Fibroblast of skin of left biceps (primary cell): ENCODE measurements around the gene PGM5.

ENCODE experiments used
- DNase-seq, 2 experiments: peaks; one replicate each; pipeline ENCODE4 v3.0.0-alpha.2; 2013; ENCODE audit warnings: low read depth in 2 of 2

PGM5 gene

DNA sequence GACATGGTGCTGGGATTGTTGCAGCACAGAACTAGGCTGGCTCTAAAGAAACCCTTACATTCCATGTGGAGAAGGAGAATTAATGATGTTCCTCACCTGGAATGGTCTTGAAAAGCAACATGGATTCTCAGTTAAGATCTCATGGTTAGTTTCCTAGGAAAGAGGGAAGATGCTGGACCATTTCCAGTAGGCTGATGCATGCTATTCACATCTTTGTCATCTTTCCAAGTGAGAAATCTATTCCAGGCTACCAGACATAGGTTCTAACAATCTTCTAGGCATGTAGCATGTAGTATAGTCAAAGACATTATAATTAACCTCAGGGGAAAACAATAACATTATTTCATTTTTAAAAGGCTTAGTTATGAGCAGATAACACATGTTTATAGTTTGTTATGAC, 139.9 kb downstream of the PGM5 start:
- DNase-seq = no peak

GRCh38 chr9:68497629-68498028, 141.2 kb downstream of the PGM5 start:
- DNase-seq = no peak

- no peak for DNase-seq
Measured at GRCh38 chr9:68498816-68499215, 142.4 kb downstream of the PGM5 start.

DNA sequence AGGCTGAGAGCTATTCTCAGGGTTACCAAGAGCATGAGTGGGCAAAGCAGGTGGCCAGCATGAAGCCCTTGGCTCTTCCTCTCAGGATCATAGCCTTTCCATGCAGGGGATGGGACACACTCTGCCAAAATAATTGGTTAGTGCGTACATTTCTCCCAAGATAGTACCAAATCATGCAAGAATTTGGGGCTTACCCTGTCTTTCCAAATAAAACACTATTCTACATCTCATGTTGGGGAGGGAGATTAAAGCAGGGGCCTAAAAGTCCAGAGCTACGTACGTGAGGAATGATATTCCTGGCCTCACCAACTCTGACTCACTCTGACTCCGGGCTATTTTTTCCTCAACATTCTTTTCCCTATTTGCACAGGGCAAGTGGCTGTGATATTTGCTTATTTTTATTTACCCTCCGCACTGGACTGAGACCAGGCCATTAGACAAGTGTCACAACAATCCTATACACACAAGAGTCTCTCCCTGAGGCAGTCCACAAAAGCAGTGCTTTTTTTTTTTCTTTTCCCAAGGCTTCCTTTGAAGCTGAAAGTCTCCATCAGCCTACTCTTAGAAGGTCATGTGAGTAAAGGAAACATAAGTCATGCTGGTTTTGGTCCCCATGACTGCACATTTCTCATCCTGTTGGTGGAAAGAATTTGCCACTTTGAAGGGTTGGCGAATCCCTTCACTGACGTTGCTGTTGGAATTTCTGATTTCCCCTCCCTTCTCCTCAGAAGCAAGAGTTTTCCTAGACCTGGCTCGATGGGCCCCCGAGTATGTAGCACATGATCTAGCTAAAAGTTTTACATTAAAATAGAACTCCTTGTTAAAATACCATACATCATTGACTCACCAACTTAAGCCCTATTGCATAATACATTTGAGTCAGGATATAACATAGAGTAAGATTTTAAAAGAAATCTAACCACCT, 144.3 kb downstream of the PGM5 start:
- no peak for DNase-seq

GRCh38 chr9:68502279-68502678, 145.9 kb downstream of the PGM5 start:
- no peak for DNase-seq

GRCh38 chr9:68505681-68506409, 149.4 kb downstream of the PGM5 start:
- DNase-seq = no peak

DNA sequence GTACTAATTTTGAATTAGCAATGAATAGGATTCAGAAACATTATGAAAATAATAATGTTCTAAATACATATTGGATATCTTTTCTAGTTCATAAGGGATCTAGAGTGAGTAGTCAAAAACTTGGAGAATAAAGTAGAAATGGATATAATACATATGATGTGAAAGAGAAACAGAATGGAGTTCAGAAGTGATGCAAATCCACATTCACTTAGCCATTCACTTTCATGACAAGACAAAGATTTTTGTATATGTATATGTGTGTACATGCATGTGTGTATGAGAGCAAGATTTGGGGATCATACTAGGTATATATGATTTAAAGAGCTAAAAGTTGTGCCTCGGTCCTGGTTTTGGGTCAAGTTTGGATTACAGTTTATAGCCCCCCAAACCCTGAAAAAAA, 150.1 kb downstream of the PGM5 start:
- no peak for DNase-seq

GRCh38 chr9:68507130-68507805, 150.9 kb downstream of the PGM5 start:
- DNase-seq = no peak

DNA sequence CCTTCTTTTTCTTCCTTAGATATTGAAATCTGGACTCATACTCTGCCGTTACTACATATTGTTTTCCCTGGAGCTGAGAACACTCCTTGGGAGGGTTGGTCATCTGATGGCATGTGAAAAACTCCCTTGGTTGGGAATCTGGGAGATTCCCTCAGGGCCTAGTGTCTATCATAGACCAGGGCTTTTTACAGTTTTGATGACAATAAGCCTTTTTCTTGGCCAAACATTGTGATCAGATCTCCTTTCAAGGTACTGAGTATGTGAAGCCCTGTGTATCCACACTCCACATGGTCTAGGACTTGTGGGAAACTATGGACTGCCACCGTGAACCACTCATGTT, 151.4 kb downstream of the PGM5 start:
- DNase-seq = no peak

DNA sequence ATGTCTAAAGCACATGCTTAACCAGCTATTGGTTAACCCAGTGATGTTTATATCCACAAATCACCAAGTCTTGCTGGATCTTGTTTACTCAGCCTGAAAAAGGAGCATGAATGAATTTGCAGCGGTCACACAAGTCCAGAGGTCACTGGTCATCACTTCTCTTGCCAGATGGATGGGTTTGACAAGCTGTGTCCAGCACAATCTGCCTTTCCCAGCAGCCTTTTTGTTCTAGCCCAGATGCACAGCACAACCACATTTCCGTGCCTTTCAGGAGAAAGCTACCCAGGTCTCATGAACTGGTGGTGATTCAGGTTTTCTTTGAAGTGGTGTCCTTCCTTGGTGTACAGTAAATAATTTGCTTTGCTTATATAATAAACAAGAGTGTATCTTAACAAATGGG, 152.1 kb downstream of the PGM5 start:
- no peak for DNase-seq

DNA sequence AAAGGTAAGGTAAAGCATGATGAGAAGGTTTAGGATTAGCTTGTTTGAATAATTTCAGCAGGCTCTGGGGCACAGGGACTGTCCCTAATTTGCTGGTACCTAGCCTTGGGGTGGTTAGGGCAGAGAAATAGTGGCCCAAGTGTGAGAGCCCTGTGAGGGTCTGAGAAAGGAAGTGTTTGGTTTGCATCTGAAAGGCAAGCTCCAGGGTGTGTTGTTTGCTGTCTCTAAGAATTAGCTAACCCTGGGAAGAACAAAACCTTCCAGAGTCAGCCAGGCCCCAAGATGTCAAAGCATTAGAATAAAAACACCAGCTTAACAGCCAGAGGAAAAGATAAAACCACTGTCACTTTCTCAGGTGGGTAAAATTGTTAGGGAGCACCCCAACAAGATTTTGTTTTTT, 153.3 kb downstream of the PGM5 start:
- DNase-seq = no peak

DNA sequence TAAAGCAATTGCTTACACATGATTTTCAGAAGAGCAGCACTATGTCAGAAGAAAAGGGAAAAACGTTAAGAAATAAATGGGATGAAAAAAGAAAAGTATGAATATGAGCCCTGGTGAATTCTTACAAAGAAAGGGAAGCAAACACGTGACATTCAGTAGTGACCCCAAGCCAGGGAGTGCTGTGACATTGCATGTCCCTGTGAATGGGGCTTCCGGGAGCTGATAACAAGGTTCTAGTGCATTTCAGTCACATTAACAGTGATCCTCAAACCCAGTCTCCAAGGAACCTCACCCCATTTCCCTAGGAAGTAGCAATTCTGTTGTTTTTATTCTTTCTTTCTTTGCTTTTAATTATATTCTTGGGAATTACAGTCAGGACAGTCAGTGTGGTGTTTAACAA, 157.0 kb downstream of the PGM5 start:
- no peak for DNase-seq

GRCh38 chr9:68513981-68514380, 157.6 kb downstream of the PGM5 start:
- DNase-seq = no peak

DNA sequence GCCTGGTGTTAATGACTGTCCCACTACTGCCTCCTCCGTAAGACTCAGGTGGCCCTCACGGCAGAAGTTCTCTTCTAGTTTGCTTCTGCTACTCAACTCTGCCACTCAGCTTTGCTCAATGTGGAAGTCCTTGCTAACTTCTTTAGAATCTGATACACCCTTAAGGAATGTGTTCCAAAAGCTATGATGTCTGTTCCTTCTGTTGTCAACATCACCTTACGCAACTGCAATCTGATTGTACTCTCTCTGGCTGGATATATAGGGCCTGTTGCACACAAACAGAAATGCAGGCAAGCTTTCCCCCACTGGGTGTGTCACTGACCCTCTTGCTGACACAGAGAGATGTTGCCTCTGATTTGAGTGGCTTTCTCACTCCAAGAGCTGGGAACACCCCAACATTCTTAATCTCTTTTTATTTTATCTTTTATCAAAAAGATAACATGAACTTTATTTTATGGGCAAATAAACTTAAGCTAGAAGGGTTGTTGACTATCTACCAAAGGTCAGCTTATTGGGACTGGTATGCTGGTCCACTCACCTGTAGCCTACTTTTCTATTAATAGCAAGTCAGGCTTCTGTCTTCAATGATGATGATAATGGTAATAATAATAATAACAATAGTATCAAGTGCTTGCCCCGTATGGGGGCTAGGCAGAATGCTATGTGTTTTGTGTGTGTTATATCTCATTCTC, 159.1 kb downstream of the PGM5 start:
- no peak for DNase-seq

DNA sequence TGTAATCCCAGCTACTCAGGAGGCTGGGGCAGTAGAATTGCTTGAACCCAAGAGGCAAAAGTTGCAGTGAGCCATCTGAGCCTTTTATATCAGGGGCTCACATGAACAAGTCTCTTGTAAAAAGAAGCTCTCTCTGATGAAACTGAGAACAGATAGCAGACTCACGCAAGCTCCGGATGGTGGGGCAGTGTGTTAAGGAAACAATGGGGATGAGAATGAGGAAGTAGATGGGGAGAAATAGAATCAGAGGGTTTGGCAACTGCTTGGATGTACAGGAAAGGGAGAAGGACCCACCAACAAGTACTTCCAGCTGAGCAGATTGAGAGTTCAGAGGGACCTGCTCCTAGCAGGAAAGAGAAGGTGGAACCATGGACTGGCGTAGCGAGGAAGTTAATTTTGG, 165.7 kb downstream of the PGM5 start:
- no peak for DNase-seq

DNA sequence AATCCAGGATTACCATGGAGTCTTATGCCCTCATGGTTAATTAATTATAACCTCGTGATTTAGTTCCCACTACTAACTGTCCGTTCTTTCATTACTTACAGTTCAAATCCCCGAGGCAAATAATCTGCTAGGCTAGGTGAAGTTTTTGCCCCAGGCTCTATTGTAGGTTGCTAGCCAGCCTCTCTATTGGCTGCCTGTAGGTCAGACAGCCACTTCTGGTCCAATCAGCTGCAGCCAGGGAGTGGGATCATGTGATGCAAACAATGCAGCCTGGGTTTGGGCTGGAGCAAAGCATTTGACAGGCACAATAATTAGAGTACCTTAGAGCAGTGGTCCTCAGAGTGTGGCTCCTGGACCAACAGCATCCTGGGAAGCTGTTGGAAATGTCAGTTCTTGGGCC, 166.5 kb downstream of the PGM5 start:
- no peak for DNase-seq

GRCh38 chr9:68523367-68523936, 167.0 kb downstream of the PGM5 start:
- DNase-seq = no peak

DNA sequence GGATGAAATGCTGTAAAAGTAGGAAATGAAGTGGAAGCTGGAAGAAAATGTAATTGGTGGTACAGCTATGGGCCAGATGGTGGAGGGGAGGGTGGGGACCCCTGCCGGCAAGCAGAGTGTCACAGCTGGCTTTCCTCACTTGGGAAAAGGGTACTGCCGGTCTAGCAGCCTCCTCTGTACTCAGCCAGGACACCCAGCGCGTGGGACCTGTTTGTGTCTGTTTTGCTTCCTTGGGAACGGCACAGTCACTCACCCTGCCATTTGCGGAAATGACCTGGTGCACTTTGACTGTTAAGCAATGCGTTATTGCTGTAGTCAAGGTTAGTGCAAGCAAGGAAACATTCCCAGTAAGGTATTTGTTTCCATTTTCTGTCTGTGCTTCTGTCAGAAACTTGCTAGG, 174.2 kb downstream of the PGM5 start:
- DNase-seq = no peak

DNA sequence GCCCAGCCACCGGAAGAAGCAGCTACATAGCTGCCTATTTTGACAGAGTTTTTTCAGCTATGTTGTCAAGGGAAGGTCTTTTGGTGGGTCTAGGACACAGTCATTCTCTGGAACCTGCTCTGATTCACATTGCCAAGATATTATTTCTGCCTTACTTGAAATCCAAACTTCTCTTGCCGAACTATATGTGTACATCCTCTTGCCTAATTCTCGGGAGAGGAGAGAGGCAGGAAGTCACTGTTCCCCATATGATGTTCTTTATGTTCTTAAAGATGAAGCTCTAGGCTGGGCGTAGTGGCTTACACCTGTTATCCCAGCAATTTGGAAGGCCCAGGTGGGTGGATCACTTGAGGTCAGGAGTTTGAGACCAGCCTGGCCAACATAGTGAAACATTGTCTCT, 175.7 kb downstream of the PGM5 start:
- no peak for DNase-seq

DNA sequence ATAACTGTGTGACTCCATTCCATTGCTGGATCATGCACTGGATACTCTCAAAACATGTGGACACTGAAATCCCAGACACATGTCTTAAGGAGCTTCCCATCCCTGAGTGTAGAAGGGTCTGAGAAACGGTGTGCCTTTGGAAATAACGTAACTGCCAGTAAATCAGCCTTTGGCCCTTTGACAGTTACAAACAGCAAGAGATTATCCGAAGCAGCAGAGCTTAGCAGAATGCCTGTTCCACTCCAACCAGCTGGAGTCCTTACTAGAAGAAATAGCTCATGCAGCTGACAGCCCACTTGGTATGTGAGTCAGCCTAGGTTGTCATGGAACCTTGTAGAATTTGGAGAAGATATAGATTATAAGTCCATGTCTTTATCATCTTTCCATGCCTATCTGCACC, 177.3 kb downstream of the PGM5 start:
- DNase-seq = no peak

- DNase-seq = no peak
Measured at GRCh38 chr9:68536876-68537615, 180.6 kb downstream of the PGM5 start.
